ENCODE data around the gene ADCY5. TPM values are rescaled to one million over a fixed set of nuclear protein-coding genes. Genes with fewer than 3 reads are reported as not detected.
A peak's percentile ranks its signal among the peaks of the same experiment; 100 is the strongest.

The ADCY5 gene
- polyA plus RNA-seq, 1 experiment: 0.21 TPM

DNA sequence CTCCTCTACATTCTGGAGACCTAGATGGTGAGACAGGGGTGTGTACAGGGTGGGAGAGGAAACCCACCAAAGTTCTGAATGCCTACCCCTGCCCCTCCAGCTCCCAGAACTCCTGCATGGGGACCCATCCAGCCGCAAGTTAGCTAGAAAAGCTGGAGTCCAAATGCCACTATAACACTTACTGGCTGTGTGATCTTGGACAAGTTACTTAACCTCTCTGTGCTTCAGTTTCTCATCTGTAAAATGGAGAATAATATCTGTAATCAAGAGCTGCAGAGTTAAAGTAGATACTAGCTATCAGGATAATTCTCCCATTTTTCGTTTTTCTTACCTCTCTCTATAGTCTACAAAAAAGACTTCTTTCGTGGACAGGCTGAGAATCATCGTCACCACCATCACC is 63.4 kb downstream of the ADCY5 start:
- CTCF ChIA-PET: interaction anchor here (1.2 kb wide), 1 partner anchor 63 kb away, joined by 3 read pairs; the partner anchor contains the start of gene ADCY5
- no peak overlapping the region for H3K4me3 ChIP-seq (ENCODE audit: low read depth, low read length)
- H3K36me3 ChIP-seq (ENCODE audit: control insufficient read depth, insufficient read depth, low read length): no peaks in the 10 kb centered on the region
- TF ChIP-seq, protein P1, sequence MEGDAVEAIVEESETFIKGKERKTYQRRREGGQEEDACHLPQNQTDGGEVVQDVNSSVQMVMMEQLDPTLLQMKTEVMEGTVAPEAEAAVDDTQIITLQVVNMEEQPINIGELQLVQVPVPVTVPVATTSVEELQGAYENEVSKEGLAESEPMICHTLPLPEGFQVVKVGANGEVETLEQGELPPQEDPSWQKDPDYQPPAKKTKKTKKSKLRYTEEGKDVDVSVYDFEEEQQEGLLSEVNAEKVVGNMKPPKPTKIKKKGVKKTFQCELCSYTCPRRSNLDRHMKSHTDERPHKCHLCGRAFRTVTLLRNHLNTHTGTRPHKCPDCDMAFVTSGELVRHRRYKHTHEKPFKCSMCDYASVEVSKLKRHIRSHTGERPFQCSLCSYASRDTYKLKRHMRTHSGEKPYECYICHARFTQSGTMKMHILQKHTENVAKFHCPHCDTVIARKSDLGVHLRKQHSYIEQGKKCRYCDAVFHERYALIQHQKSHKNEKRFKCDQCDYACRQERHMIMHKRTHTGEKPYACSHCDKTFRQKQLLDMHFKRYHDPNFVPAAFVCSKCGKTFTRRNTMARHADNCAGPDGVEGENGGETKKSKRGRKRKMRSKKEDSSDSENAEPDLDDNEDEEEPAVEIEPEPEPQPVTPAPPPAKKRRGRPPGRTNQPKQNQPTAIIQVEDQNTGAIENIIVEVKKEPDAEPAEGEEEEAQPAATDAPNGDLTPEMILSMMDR (IDR thresholded peaks at IDR 0.05; ENCODE audit: insufficient read depth, low read depth, low read length): no peak
- DNase-seq (ENCODE audit: low read depth): no peak
- peaks cover 2% of the 10 kb centered on the region for H3K27me3 ChIP-seq (ENCODE audit: control insufficient read depth, insufficient read depth, low read length)
- POLR2A ChIA-PET: no interaction called here

DNA sequence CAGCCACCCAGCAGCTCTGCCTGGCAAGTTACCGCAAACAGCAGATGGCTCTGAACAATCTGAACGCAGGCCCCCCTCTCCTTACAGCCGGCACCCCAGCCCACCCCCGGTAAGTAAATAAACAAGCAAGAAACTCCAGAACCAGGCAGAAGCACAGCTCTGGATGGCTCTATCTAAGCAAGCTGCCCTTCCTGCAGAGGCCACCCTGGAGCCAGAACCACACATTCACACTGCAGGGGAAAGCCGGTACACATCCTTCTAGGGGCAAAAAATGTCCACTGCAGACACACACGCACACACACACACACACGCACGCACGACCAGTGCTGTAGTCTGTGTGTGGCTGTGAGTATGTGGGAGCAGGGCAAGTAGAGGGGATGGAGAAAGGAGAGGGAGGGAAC is 63.9 kb downstream of the ADCY5 start:
- no peak for DNase-seq (ENCODE audit: low read depth)
- Histone ChIP-seq H3K27me3 (ENCODE audit: control insufficient read depth, insufficient read depth, low read length) (peaks cover 2% of the 10 kb centered on the region), H3K36me3 (ENCODE audit: control insufficient read depth, insufficient read depth, low read length) (no peaks in the 10 kb centered on the region), H3K4me3 (ENCODE audit: low read depth, low read length) (no peak overlapping the region)
- TF ChIP-seq, protein P1 (IDR thresholded peaks at IDR 0.05; ENCODE audit: insufficient read depth, low read depth, low read length): no peak
- CTCF ChIA-PET: interaction anchor here (1.2 kb wide), 1 partner anchor 64 kb away, joined by 3 read pairs; the partner anchor contains the start of gene ADCY5
- POLR2A ChIA-PET: no interaction called here

DNA sequence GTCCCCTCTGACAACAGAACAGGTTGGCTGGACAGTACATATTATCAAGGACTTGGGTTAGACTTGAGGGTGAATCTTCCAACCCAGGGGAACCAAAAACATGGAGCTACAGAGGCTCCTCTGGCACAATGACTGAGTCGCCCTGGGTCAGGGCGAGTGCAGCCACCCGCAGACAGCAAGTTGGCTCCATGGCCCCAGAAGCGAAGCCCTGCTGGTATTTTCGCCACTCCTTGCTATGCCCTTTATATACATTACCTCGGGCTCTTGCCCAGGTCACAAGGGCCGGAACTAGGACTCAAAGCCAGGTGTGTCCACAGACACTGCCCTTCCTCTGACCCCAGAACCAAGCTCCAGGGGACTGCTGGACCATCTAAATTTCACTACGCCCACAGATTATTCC is 64.6 kb downstream of the ADCY5 start:
- Histone ChIP-seq H3K36me3 (ENCODE audit: control insufficient read depth, insufficient read depth, low read length) (no peaks in the 10 kb centered on the region), H3K27me3 (ENCODE audit: control insufficient read depth, insufficient read depth, low read length) (peaks cover 2% of the 10 kb centered on the region), H3K4me3 (ENCODE audit: low read depth, low read length) (no peak overlapping the region)
- ChIA-PET CTCF (interaction anchor here (1.2 kb wide), 1 partner anchor 65 kb away, joined by 3 read pairs; the partner anchor contains the start of gene ADCY5), POLR2A (no interaction called here)
- no peak for DNase-seq (ENCODE audit: low read depth)
- TF ChIP-seq, protein P1 (IDR thresholded peaks at IDR 0.05; ENCODE audit: insufficient read depth, low read depth, low read length): no peak

DNA sequence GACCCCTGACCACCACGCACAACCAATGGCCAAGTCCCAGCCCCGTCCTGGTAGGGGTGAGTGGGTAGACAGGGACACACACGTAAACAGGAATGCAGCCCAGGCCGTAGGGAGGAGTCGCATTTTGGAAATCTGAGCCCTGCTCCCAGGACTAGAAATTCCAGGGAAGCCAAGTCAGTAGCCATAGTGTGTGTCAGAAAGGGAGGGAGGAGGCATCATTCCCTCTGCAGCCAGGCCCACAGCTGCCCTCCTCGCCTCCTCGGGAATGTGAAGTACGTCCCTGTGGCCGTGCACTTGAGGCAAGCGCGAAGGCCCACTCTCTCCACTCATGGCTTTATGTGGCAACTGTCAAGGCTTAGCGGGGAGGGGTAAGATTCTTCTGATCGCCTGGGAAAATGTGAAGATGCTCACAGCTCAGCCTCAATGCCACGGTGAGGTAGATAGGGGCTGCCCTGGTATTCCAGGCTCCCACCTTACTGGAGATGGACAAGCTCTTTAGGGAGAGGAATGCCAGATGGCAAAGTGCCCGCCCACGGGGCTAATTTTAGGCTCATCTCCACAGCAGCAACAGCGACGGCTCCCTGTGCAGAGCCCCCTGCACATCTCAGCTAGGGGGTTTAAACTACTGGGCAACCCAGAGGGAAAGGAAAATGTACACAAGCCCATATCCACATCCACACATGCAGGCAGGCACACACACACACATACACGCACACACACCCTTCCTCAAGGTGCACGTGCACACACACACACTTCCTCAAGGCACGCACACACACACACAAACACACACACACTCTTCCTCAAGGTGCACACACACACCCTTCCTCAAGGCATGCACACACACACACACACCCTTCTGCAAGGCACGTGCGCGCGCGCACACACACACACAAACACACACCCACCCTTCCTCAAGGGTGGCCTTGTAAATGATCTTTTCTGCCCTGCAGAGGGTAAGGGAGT is 65.5 kb downstream of the ADCY5 start:
- peak; percentile 26 for DNase-seq (ENCODE audit: low read depth)
- no peak overlapping the region for H3K4me3 ChIP-seq (ENCODE audit: low read depth, low read length)
- POLR2A ChIA-PET: no interaction called here
- CTCF ChIA-PET: interaction anchor here (0.8 kb wide), 1 partner anchor 345 kb away, joined by 5 read pairs; no protein-coding TSS in a partner anchor
- TF ChIP-seq, protein P1 (IDR thresholded peaks at IDR 0.05; ENCODE audit: insufficient read depth, low read depth, low read length): no peak
- no peaks in the 10 kb centered on the region for H3K36me3 ChIP-seq (ENCODE audit: control insufficient read depth, insufficient read depth, low read length)
- peaks cover 5% of the 10 kb centered on the region for H3K27me3 ChIP-seq (ENCODE audit: control insufficient read depth, insufficient read depth, low read length)

DNA sequence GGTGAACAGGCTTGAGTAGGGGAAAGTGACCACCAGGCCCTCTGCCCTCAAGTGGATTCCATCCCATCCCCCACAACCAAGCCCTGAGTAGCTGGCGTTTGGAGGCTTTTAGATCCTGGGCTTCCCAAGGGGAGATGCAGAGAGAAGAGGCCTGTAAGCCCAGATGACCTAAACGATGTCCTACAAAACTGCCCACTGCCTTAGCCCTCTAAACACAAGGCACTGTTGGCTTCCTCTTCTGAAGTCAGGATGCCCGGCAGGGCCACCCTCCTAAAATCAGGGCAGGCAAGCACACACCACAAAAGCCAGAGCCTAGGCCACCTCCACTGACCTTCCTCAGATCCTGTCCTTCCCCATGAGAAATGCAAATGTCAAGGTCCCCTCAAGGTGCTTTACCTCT is 68.6 kb downstream of the ADCY5 start:
- ChIA-PET CTCF (interaction anchor here (1.0 to 2.3 kb wide), 2 partner anchors 19 to 109 kb away, joined by 3 to 5 read pairs; no protein-coding TSS in a partner anchor), POLR2A (no interaction called here)
- no peaks in the 10 kb centered on the region for H3K36me3 ChIP-seq (ENCODE audit: control insufficient read depth, insufficient read depth, low read length)
- peaks cover 9% of the 10 kb centered on the region for H3K27me3 ChIP-seq (ENCODE audit: control insufficient read depth, insufficient read depth, low read length)
- DNase-seq (ENCODE audit: low read depth): no peak
- H3K4me3 ChIP-seq (ENCODE audit: low read depth, low read length): no peak overlapping the region
- TF ChIP-seq, protein P1 (IDR thresholded peaks at IDR 0.05; ENCODE audit: insufficient read depth, low read depth, low read length): no peak
